ENCODE results near the gene ADI1.
"Not testable (repeated sequence)": the region's sequence is repeated elsewhere in the genome, so short reads cannot be mapped to it uniquely, and the experiment has no call there.

The ADI1 gene

DNA sequence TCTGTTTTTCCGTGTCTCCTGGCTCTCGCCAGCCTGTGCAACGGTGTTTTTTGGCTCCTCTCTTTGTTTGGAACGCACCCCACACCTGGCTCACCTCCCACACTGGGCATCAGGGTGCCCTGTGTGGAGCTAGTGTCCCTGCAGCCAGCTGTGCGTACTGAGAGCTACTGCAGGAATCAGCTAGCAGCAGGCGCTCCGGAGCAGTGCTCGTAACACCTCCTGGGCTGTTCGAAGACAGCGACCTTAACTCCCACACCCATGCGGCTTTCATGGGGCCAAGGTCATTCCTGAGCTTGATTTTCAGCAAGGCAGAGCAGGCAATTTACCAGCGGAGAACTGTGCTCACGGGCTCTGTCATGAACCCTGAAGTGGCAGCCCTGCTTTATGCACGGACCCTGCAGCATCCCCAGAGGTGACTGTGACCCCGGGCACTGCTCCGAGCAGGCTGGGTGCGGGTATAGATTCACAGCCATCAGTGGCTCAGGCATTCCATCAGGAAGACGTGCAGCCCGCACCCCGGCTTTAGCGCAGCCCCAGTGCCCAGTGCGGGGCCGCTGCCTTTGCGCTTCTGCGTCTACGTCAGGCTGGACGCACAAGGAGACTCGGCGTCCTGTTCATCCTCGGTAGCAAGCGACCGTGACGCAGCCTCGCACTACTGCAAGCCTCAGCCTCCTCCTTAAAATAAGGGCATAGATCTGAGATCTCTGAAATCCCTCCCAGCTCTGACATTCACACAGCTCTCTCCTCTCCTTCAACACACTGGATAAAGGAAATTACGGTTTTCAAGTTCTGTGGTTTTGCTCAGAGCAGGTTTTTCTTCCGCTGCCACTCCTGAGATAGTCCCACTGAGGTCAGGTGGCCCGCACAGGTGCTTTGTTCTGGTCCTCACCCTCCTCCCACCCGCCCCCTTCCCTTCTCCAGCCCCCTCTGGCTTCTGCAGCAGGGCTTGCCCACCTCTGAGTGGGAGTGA is 58.2 kb downstream of the ADI1 start:
- DNase-seq: no peak

DNA sequence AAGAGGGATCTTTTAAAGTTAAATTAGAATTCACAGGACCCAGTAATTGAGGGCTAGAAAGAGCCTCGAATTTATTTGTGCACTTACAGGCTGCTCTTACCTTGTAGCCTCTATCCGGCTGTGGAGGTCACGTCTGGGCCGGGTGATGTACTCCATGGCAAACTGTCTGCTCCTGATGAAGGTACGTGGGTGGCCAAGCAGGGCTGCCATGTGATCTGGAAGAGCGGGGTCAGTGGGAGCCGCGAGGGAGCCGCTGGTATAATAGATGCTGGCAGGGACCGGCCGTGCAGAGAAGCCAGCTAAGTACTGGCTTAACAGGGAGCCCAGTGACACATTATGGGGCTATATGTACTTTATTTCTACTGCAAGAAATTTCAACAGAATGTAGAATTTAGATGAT is 59.2 kb downstream of the ADI1 start:
- no peak for DNase-seq

GRCh38 chr2:3459185-3460015 is 59.9 kb downstream of the ADI1 start:
- DNase-seq: no peak

- DNase-seq: no peak
Measured at GRCh38 chr2:3458396-3459184, 60.7 kb downstream of the ADI1 start.

- DNase-seq: no peak
Measured at GRCh38 chr2:3457524-3458395, 61.6 kb downstream of the ADI1 start.

- no peak for DNase-seq
Measured at GRCh38 chr2:3456125-3456524, 63.2 kb downstream of the ADI1 start.

- no peak for DNase-seq
Measured at GRCh38 chr2:3454802-3455201, 64.5 kb downstream of the ADI1 start.

DNA sequence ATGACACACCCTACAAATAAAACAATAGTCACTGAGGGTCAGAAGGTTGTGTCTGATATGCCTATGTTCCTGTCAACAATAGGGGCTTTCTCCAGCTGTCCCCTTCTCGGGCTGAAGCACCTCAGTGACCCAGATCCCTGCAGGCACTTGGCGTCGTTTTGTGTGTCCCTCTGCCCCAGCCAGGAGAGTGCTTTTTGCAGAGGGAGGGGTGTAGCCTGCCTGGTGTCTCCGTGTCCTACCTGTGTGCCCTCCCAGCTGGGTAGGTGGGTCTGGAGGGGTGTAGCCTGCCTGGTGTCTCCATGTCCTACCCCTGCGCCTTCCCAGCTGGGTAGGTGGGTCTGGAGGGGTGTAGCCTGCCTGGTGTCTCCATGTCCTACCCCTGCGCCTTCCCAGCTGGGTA is 65.3 kb downstream of the ADI1 start:
- DNase-seq: not testable (repeated sequence)

DNA sequence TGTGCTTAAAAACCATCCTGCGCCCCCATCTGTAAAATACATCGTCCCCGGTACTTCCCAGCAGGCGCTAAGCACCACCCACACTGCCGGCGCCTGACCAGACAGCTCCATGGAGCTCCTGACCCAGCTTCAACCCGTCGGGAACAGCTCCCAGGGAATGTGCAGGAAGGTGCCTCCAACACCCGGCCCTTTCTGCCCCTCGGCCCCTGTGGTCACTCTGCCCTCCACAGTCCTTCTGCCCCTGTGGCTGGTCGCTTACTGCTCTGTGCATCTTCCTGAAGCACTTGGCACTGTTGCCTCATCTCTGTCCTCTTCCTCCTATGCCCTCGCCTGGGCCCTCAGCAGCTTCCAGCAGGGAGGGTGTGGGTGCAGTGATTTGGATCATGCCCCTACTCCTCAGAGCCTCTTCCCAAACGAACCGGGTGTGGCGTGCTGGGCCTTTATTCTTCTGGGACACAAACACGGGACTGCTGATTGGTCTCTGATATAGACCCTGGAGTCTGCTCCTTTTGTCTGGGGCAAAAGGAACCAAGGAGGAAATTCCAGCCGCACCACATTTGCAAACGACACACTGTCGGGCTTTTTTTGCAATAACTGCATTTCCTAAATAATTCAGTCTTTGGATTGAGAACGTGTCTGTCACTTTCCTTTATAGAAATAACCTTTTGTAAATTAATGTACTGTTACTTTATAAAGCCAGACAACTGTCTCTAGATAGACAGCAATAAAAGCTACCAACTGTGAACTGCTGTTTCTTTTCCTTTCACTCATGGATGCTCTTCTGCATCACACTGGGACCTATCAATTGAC is 65.9 kb downstream of the ADI1 start:
- DNase-seq: no peak

- DNase-seq: no peak
Measured at GRCh38 chr2:3451926-3452671, 67.2 kb downstream of the ADI1 start.

DNA sequence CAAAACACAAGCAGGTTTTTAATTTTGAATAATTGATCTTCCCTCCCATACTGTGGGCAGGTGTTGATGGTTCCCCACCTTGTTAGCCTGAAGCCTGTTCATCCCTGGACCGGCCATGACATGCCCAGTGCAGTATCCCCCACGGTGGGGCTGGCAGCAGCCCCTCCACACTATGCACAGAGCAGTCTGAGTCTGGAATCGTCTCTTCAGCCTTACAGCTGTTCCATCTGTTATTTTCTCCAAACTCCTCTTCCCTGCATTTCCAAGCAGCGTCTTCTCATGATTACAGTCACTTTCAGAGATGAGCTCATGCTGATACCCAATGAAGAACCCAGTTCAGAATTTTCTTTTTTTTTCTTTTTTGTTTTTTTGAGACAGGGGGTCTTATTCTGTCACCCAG is 68.2 kb downstream of the ADI1 start:
- DNase-seq: no peak

DNA sequence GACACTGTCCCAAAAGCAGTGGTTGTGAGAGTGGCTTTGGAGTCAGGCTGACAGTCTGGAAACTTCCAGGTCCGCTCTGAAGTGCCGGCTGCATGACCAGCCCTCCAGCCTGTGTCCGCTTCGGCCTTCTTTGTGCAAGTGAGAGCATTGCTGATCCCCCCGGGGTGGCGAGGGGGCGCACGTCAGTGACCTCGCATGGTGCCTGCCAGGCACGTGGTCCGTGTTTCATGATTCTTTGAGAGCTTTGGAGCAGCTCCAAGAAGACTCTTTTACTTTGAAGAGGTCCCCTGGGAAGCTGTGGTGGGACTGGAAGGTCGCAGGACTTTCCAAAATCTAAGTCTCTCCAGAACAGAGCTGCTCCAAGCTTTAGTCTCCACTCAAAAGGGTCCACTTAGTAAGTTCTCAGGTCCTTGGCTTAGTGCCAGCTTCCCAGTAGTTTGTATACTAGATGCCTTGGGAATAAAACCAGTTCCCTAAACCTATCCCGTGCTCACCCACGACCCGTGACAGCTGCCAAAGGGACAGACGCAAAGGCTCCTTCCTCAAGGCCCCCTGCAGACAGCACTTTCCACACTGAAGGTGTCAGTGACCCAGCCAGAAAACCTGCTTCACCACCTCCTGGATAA is 68.8 kb downstream of the ADI1 start:
- DNase-seq: no peak

DNA sequence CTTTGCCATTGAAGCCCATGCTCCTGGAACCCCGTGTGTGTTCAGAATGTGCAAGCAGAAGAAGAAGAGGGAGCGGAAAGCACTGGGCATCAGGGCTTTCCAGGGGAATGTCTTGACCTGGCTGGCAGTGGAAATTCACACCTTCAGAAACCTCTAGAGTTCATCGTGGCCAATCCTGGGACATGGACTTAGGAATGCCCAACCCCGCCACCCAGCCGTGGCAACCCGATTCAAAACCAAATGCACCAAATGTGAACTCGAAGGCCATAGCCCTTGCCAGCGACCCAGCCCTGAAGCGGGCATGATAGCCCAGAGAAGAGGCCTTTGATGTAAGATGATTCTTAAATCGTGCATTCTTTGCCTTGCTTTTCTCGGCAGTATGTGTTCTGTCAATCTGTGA is 69.4 kb downstream of the ADI1 start:
- no peak for DNase-seq

DNA sequence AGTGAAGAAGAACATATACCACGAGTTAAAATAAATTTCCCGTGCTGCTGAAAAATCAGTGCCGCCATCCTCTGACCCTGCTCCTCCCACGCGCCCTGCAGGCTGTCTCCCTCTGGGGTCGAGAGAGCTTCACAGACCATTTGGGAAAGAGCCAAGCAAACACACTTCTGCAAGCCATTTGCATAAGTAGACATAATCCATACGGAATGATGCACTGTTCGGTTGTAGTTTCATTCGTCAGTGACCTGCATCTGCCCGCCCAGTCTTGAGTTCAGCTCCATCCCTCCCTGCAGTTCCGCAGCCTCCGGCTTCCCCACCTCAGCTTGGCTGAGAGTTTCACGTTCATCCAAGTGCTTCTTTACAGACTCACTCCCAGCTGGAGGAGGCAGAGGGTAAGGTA is 70.2 kb downstream of the ADI1 start:
- no peak for DNase-seq

DNA sequence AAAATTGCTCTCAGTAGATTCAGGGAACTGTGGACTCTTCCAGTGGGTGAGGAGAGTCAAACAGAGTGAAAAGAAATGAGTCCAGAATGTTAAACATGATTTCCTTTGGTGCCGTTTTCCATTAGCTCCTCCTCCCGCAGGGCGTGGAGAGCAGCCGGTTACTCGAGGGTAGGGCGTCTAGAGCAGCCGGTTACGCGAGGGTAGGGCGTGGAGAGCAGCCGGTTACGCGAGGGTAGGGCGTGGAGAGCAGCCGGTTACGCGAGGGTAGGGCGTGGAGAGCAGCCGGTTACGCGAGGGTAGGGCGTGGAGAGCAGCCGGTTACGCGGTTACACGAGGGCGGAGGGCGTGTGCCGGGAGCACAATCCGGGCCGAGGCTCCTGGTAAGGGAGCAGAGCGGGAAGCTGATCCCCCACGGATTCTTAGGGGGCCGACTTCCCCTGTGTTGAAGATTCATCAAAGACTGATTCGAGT is 70.9 kb downstream of the ADI1 start:
- DNase-seq: not testable (repeated sequence)

GRCh38 chr2:3447789-3448317 is 71.5 kb downstream of the ADI1 start:
- no peak for DNase-seq
